GM21786 (cell line): ENCODE data around the gene ZNF726.
"Not testable (repeated sequence)": the region's sequence is repeated elsewhere in the genome, so short reads cannot be mapped to it uniquely, and the experiment has no call there.

Source experiments
- ATAC-seq: cut with Tn5 transposase; IDR thresholded peaks from one replicate; pipeline ENCODE4 v1.9.1; 2021; ENCODE audit not compliant: unreplicated experiment

Gene ZNF726

DNA sequence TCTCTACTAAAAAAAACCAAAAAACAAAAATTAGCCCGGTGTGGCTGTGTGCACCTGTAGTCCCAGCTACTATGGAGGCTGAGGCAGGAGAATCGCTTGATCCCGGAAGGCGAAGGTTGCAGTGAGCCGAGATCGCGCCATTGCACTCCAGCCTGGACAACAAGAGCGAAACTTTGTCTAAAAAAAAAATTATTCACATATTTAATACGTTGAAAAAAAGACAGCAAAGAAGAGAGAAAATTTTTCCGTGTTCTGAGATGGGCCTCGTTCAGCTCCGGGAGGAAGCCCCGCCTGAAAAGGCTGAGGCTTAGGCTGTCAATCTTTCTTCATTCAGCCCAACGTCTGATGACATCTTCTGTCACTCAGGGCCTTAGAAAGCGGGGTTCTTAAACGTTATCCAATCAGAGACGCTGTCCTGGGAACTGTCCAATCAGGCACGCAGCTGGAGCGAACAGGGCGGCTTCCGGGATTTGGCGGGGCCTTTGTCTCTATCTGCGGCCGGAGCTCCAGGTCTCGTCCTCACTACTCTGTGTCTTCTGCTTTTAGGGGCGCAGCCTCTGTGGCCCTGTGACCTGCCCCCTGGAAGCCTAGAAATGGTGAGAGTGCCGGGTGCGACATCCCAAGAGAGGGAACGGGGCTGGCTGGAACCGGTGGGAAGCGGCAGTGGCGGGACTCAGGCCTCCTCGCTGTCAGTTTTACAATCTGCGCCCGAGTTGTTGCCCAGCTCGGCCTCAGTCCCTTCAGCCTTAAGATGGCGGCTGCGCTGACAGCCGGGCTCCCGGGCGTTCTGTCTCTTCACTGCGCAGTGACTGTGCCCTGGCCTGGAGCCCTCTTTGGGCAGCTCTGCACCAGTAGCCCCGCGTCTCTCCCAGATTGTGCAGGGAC is at the start of gene ZNF726:
Gene ZNF726, plus strand, starts transcription at position 485 of the 885 bp plus-strand sequence. Its CDS starts 109 bp downstream, at position 594.
- ATAC-seq: peak; percentile 98

DNA sequence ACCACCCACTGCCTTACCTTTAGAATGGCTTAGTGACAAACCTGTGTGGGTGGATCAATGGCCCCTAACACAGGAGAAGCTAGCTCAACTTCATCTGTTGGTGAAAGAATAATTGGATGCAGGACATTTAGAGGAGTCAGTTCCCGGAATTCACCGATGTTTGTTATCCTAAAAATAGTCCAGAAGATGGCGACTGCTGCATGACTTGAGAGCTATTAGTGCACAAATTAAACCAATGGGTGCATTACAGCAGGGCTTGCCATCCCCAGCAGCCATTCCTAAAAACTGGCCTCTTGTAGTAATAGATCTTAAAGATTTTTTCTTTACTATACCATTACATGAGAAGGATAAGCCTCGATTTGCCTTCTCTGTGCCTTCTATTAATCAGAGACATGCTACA is 46.8 kb upstream of the ZNF726 start:
- no peak for ATAC-seq

DNA sequence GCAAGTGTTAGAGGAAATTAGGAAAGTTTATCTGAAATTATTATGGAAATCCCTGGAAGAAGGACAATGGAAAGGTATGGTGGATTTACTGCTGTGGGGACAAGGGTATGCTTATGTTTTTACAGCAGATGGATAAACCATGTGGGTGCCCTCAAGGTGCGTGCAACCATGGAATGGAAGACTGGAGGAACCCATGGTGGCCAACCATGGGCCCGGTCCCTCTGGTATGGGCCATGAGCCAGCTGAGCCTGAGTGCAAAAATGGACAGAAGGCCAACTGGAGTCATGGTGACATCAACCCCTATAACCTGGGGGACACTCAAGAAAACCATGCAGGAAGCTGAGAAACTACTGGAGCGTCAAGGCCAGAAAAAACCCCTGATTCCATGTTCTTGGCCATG is 46.1 kb upstream of the ZNF726 start:
- ATAC-seq: no peak

- ATAC-seq: no peak
These were observed 42.3 kb upstream of the ZNF726 start for GRCh38 chr19:23872282-23872919.

DNA sequence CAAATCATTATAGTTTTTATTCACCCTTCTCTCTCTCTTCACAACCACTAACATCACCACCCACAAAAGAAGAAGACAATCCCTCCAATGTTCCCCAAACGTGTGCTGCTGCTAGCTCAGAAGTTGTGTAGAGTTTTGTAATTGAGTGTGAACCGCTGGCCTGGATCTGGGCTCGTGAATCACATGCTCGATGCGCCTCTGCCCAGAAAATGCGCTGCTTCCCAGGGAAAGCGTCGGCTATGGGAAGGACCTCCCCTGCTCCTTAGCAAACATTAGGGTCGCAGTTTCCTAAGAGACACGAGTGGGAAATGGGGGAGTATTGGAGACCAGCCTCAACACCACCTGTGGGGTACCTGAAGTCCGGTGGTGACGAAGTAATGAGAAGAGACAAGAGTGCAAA is 38.4 kb upstream of the ZNF726 start:
- no peak for ATAC-seq

- not testable (repeated sequence) for ATAC-seq
These were observed 37.9 kb upstream of the ZNF726 start for GRCh38 chr19:23876756-23877155.

DNA sequence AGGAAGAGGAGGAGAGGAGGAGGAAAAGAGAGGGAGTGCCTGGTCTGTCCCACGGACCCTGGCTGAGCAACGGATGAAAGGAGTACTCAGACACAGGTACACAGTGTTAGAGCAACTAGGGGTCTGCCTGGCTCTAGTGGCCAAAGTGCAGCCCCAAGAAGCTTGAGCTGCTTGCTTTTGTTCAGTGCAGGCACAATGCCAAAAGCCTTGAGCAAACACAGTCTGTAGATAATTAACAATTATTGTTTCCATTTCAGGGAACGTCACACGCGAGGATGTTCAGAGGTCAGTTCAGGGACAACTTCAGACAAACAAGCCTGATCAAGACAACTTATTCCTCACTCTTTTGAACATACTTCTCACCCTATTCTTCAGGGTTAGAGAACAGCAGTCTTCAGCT is 32.2 kb upstream of the ZNF726 start:
- ATAC-seq: no peak

DNA sequence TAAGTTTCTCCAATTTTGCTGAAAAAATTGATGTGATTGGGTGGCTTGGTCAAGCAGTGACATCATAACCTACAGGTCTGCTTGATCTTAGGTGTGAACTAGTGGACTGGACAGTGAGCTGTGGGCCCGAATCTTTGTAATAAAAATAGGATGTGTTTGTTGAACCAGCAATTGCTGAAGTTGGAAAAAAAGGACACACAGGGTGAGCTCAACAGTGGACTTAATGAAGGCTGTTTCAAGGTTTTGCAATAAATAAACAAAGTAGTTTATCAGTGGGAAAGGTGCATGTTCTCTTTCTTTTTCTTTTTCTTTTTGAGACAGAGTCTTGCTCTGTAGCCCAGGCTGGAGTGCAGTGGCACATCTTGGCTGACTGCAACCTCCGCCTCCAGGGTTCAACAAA is 30.3 kb upstream of the ZNF726 start:
- no peak for ATAC-seq

DNA sequence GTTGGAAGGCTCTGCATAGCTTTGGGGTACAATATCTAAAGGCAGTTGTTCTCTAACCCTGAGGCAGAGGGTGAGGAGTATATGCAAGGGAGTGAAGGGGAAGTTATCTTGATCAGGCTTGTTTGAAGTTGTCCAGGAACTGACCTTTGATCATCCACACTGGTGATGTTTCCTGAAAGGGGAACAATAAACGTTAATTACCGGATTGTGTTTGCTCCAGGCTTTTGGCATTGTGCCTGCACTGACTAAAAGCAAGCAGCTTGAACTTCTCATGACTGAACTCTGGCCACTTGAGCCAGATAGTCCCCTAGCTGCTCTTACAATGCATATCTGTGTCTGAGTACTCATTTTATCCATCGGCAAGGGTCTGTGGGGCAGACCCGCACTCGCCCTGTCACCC is 27.0 kb upstream of the ZNF726 start:
- no peak for ATAC-seq

GRCh38 chr19:23896096-23896495 is 18.6 kb upstream of the ZNF726 start:
- ATAC-seq: not testable (repeated sequence)

- no peak for ATAC-seq
These were observed 17.8 kb upstream of the ZNF726 start for GRCh38 chr19:23896912-23897311.

DNA sequence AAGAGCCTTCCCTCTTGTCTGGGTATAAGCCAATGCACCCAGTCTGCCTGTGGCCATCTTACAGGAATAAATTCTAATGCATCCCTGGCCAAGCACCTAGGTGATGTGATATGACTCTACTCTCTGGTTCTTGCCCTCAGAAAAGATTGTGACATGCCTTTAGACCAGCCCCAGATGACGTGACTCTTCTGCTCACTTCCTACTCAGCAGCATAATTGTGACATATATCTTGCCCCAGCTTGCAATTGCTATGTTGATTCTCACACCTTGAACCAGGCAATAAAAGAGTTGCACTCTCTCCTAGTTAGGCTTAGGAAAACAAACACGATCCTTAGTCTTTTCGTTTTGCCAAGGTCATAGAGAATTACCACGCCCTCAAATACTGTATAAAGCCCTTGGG is 13.3 kb upstream of the ZNF726 start:
- no peak for ATAC-seq

- no peak for ATAC-seq
These were observed 10.3 kb upstream of the ZNF726 start for GRCh38 chr19:23904406-23904805.

GRCh38 chr19:23905771-23906170 is 8.9 kb upstream of the ZNF726 start:
- no peak for ATAC-seq

GRCh38 chr19:23906835-23907234 is 7.9 kb upstream of the ZNF726 start:
- no peak for ATAC-seq

DNA sequence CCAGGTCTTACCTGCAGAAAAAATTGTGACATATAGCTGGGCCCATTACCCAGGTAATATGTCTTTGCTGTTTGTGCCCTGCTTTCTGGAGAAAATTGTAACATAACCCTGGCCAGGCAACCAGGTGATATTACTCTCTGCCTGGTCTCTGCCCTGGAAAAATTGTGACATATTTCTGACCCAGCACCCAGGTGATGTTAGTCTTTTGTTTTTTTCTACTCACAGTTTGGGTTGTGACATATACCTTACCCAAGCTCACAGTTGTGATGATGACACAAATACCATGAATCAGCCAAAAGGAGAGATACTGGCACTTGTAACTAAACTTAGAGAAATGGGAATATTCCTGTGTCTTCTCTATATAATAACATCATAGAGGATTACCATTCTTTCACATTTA is 6.5 kb upstream of the ZNF726 start:
- no peak for ATAC-seq

DNA sequence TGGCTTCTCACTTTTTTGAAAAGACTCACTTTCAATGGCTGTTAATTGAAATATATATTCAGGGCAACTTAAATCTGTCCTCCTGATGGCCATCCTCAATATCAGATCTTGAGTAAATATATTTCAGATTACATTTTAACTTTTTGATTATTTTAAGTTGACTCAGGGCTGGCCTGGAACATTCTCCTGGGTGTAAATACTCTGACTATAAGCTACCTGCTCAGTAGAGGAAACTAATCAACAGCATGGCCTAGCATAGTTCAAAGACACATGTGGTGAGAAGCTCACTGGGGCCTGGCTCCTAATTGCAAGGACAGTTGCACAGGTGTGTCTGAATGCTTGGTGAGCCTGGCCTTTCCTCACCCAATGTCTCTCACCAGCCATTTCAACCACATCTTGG is 5.5 kb upstream of the ZNF726 start:
- no peak for ATAC-seq

GRCh38 chr19:23913931-23914330 is 755 bp upstream of the ZNF726 start:
- ATAC-seq: no peak

DNA sequence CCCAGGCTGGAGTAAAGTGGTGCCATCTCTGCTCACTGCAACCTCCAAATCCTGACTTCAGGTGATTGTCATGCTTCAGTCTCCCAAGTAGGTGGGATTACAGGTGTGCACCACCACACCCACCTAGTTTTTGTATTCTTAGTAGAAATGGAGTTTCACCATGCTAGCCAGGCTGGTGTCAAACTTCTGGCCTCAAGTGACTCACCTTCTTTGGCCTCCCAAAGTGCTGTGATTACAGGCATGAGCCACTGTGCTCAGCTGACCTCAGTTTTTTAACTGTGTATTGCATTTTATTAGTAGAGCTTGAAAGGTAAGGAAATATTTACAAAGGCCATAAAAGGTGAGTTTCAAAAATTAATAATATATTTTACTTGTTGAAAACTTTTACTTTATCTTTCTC is 2.3 kb downstream of the ZNF726 start:
- ATAC-seq: no peak

- no peak for ATAC-seq
These were observed 3.2 kb downstream of the ZNF726 start for GRCh38 chr19:23917856-23918255.

GRCh38 chr19:23925285-23925684 is 10.6 kb downstream of the ZNF726 start:
- no peak for ATAC-seq

- ATAC-seq: no peak
These were observed 18.2 kb downstream of the ZNF726 start for GRCh38 chr19:23932878-23933277.
